PC-3 (cell line): ENCODE data around the gene PRKN. TPM values are rescaled to one million over a fixed set of nuclear protein-coding genes. Genes with fewer than 3 reads are reported as not detected.

ENCODE experiments used
- ATAC-seq: fragments of 200-7000 bp; cut with Tn5 transposase; 2 replicates; pipeline ENCODE4 v1.9.1; 2020; ENCODE audit warnings: mild to moderate bottlenecking, moderate library complexity
- BruUV-seq: library from RNA; stranded (reverse); fragments of 400-500 nt; replicated peaks from 2 replicates; lab custom pipeline; 2021; lab: Mats Ljungman, UMichigan
- CTCF ChIA-PET: fragments of 300-600 bp; sonication (Branson Sonifier 250); formaldehyde crosslinking; loops from one replicate; lab custom pipeline; 2022; ENCODE audit warnings: antibody characterized with exemption; lab: Charles Lee
- POLR2A ChIA-PET: fragments of 300-600 bp; sonication (Branson Sonifier 250); formaldehyde crosslinking; loops from one replicate; lab custom pipeline; 2022; ENCODE audit warnings: antibody characterized with exemption; ENCODE audit not compliant: unreplicated experiment; lab: Charles Lee
- DNase-seq: peaks from one replicate; pipeline ENCODE4 v3.0.0-alpha.2; 2015
- H2AFZ ChIP-seq: fragments of 300-600 bp; sonication (generic); 2 replicates; pipeline ENCODE4 v1.6.0; 2016; ENCODE audit warnings: antibody characterized with exemption, low read length
- H3F3A ChIP-seq: fragments of 300-600 bp; sonication (generic); one replicate; pipeline ENCODE4 v1.6.0; 2017; ENCODE audit warnings: antibody characterized with exemption, low read length, control low read depth, mild to moderate bottlenecking; ENCODE audit not compliant: unreplicated experiment
- H3K27ac ChIP-seq: fragments of 300-600 bp; sonication (generic); 2 replicates; pipeline ENCODE4 v1.5.1; 2016; ENCODE audit warnings: mild to moderate bottlenecking, low read length
- H3K27me3 ChIP-seq: fragments of 300-600 bp; sonication (generic); 2 replicates; pipeline ENCODE4 v1.6.1; 2016; ENCODE audit warnings: low read length, mixed read lengths
- H3K36me3 ChIP-seq: fragments of 300-600 bp; sonication (generic); 2 replicates; pipeline ENCODE4 v1.6.1; 2016; ENCODE audit warnings: low read depth, mixed run types, low read length, mixed read lengths
- H3K4me1 ChIP-seq: fragments of 300-600 bp; sonication (generic); 2 replicates; pipeline ENCODE4 v1.5.1; 2016; ENCODE audit warnings: low read length; ENCODE audit not compliant: insufficient read depth
- H3K4me2 ChIP-seq: fragments of 300-600 bp; sonication (generic); 2 replicates; pipeline ENCODE4 v1.6.0; 2016; ENCODE audit warnings: low read length
- H3K4me3 ChIP-seq: fragments of 300-600 bp; sonication (generic); 2 replicates; pipeline ENCODE4 v1.5.1; 2016; ENCODE audit warnings: mild to moderate bottlenecking, low read length, mixed read lengths
- H3K79me2 ChIP-seq: fragments of 300-600 bp; sonication (generic); 2 replicates; pipeline ENCODE4 v1.6.1; 2017; ENCODE audit warnings: low read length, mixed read lengths
- H3K9ac ChIP-seq: fragments of 300-600 bp; sonication (generic); 2 replicates; pipeline ENCODE4 v1.6.0; 2016; ENCODE audit warnings: mild to moderate bottlenecking, low read length
- H3K9me2 ChIP-seq: fragments of 300-600 bp; sonication (generic); replicated peaks from 2 replicates; pipeline ENCODE4 v1.6.1; 2016; ENCODE audit warnings: mixed run types, low read length, mixed read lengths
- H3K9me3 ChIP-seq: fragments of 300-600 bp; sonication (generic); 2 replicates; pipeline ENCODE4 v1.6.1; 2016; ENCODE audit warnings: low read length, mixed read lengths
- H4K20me1 ChIP-seq: fragments of 300-600 bp; sonication (generic); 2 replicates; pipeline ENCODE4 v1.6.1; 2016; ENCODE audit warnings: low read length, mixed read lengths
- CTCF ChIP-seq: fragments of 300-600 bp; sonication (generic); conservative IDR thresholded peaks from 2 replicates; pipeline ENCODE4 v1.5.1; 2017; ENCODE audit warnings: antibody characterized with exemption, low read depth, mild to moderate bottlenecking, low read length
- EZH2 ChIP-seq: fragments of 300-600 bp; sonication (generic); IDR thresholded peaks from one replicate; pipeline ENCODE4 v1.6.1; 2017; ENCODE audit warnings: antibody characterized with exemption, mild to moderate bottlenecking, low read length; ENCODE audit not compliant: unreplicated experiment
- EZH2phosphoT487 ChIP-seq: fragments of 300-600 bp; sonication (generic); IDR thresholded peaks from 2 replicates; pipeline ENCODE4 v1.6.1; 2018; ENCODE audit warnings: mild to moderate bottlenecking, antibody characterized with exemption, low read length, borderline replicate concordance
- intact Hi-C: fragments of 100-400 bp; cut with micrococcal nuclease; formaldehyde crosslinking; loops from 2 replicates; pipeline ENCODE4 v1.9.0; 2023
- total RNA-seq: library from RNA; depleted of rRNA; stranded (reverse); fragments of >200 nt; gene quantifications from 2 replicates; pipeline ENCODE4 v1.2.3, GENCODE V29; 2014

Gene PRKN
- total RNA-seq, 1 experiment from 2014 or later, result not detected

GRCh38 chr6:162721404-162721687 is 6.2 kb downstream of the PRKN start:
- ATAC-seq (no peak), DNase-seq (no peak)
- CTCF ChIA-PET, result no interaction called here
- POLR2A ChIA-PET, result no interaction called here
- H3F3A ChIP-seq, result no peaks in the 10 kb centered on the region
- H3K36me3 ChIP-seq, result no peaks in the 10 kb centered on the region
- no TSS peak for BruUV-seq
- H2AFZ ChIP-seq, result no peak overlapping the region
- H3K4me3 ChIP-seq, result no peak overlapping the region
- intact Hi-C loops, result no loop called here
- no peak for TF ChIP-seq EZH2phosphoT487
- no peak for TF ChIP-seq CTCF
- no peak for TF ChIP-seq EZH2
- no peaks in the 10 kb centered on the region for H4K20me1 ChIP-seq
- no peak overlapping the region for H3K9ac ChIP-seq
- no peaks in the 10 kb centered on the region for H3K27me3 ChIP-seq
- H3K4me1 ChIP-seq, result 0 out of 2 replicates have a peak, but pooled peaks cover 2% of the 10 kb centered on the region
- H3K9me2 ChIP-seq, result no peaks in the 10 kb centered on the region
- no peak overlapping the region for H3K4me2 ChIP-seq
- H3K27ac ChIP-seq, result no peak overlapping the region
- no peaks in the 10 kb centered on the region for H3K79me2 ChIP-seq
- H3K9me3 ChIP-seq, result no peaks in the 10 kb centered on the region

GRCh38 chr6:162719528-162719927 is 8.0 kb downstream of the PRKN start:
- CTCF ChIA-PET, result no interaction called here
- ATAC-seq, result no peak

GRCh38 chr6:162715601-162716000 is 12.0 kb downstream of the PRKN start:
- no peaks in the 10 kb centered on the region for H4K20me1 ChIP-seq
- BruUV-seq, result no TSS peak
- DNase-seq (no peak), ATAC-seq (no peak)
- H3K9me2 ChIP-seq, result no peaks in the 10 kb centered on the region
- no peaks in the 10 kb centered on the region for H3K4me1 ChIP-seq
- no peaks in the 10 kb centered on the region for H3K79me2 ChIP-seq
- POLR2A ChIA-PET, result no interaction called here
- no peaks in the 10 kb centered on the region for H3K9me3 ChIP-seq
- intact Hi-C loops, result no loop called here
- TF ChIP-seq CTCF (no peak), EZH2 (no peak), EZH2phosphoT487 (no peak)
- no peak overlapping the region for H3K4me2 ChIP-seq
- no peak overlapping the region for H3K9ac ChIP-seq
- no peak overlapping the region for H3K4me3 ChIP-seq
- no peak overlapping the region for H2AFZ ChIP-seq
- no peak overlapping the region for H3K27ac ChIP-seq
- no peaks in the 10 kb centered on the region for H3K36me3 ChIP-seq
- CTCF ChIA-PET, result no interaction called here
- H3K27me3 ChIP-seq, result no peaks in the 10 kb centered on the region
- H3F3A ChIP-seq, result no peaks in the 10 kb centered on the region

More at GRCh38 chr6:162719528-162719927, 8.0 kb downstream of the PRKN start:
- no peaks in the 10 kb centered on the region for H3K9me2 ChIP-seq
- H3K79me2 ChIP-seq, result no peaks in the 10 kb centered on the region
- H3K9ac ChIP-seq, result no peak overlapping the region
- H3K4me1 ChIP-seq, result no peaks in the 10 kb centered on the region
- no peak overlapping the region for H3K27ac ChIP-seq
- no peaks in the 10 kb centered on the region for H3K9me3 ChIP-seq
- no peak overlapping the region for H3K4me3 ChIP-seq
- H3K27me3 ChIP-seq, result no peaks in the 10 kb centered on the region
- POLR2A ChIA-PET, result no interaction called here
- BruUV-seq, result no TSS peak
- TF ChIP-seq EZH2phosphoT487, result no peak
- no peak for TF ChIP-seq EZH2
- no peak for TF ChIP-seq CTCF
- H3K36me3 ChIP-seq, result no peaks in the 10 kb centered on the region
- H2AFZ ChIP-seq, result no peak overlapping the region
- H3F3A ChIP-seq, result no peaks in the 10 kb centered on the region
- H3K4me2 ChIP-seq, result no peak overlapping the region
- no peaks in the 10 kb centered on the region for H4K20me1 ChIP-seq
- intact Hi-C loops, result no loop called here
- no peak for DNase-seq
